ENCODE data around the gene PACS1. TPM values are rescaled to one million over a fixed set of nuclear protein-coding genes. Genes with fewer than 3 reads are reported as not detected.

Gene PACS1
- total and polyA plus RNA-seq, 2 donors (not counting 1 experiment from before 2014, with no cell fraction given) = 25.9 to 28.5 TPM

DNA sequence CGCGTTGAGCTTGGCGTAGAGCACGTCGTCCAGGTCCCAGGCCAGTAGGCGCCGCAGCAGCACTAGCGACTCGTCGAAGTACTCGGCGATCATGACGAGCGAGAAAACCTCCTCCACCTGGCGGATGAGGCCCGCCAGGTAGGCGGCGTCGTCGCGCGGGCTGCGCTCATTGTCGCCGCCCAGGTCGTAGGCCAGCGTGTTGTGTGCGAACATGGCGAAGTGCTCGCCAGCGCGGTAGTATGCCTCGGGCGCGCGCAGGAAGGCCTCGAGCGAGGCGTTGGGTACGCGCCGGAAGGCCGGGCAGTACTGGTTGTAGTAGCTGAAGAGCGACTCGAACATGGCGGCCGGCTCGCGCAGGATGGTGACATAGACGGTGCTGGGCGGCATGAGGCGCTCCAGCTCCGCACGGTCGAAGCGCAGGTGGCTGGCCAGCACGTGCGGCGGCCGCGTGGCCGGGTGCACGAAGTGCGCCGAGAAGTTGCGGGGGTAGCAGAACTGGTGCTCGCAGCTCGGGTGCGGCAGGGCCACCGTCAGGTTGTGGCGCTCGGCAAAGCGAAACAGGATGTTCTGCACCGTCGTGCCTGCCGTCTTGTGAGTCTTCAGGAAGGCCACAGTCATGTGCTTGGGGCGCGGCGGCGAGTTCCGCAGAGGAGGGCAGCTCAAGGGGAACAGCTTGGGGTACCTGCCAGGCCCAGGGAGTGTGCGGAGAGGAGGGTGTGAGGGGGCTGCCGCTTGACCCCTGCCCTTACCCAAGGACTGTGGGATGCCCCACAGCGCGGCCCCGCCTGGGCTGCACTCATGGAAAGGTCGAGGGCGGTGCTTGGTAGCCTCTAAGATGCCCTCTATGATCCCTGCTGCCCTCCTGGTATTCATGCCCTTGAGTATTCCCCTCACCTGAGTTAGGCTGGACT lies 26.8 kb upstream of the PACS1 start:
- no peak overlapping the region for H2AFZ ChIP-seq (ENCODE audit: low read length)
- TF ChIP-seq, protein P1, sequence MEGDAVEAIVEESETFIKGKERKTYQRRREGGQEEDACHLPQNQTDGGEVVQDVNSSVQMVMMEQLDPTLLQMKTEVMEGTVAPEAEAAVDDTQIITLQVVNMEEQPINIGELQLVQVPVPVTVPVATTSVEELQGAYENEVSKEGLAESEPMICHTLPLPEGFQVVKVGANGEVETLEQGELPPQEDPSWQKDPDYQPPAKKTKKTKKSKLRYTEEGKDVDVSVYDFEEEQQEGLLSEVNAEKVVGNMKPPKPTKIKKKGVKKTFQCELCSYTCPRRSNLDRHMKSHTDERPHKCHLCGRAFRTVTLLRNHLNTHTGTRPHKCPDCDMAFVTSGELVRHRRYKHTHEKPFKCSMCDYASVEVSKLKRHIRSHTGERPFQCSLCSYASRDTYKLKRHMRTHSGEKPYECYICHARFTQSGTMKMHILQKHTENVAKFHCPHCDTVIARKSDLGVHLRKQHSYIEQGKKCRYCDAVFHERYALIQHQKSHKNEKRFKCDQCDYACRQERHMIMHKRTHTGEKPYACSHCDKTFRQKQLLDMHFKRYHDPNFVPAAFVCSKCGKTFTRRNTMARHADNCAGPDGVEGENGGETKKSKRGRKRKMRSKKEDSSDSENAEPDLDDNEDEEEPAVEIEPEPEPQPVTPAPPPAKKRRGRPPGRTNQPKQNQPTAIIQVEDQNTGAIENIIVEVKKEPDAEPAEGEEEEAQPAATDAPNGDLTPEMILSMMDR (conservative IDR thresholded peaks at IDR 0.05 in 1 of 2, IDR thresholded peaks at IDR 0.05 in 1 of 2; ENCODE audit: low read depth in 1 of 2, low read length in 2 of 2) = no peak
- TF ChIP-seq EZH2 (IDR thresholded peaks at IDR 0.05; ENCODE audit: low read length, missing control alignments) = no peak

DNA sequence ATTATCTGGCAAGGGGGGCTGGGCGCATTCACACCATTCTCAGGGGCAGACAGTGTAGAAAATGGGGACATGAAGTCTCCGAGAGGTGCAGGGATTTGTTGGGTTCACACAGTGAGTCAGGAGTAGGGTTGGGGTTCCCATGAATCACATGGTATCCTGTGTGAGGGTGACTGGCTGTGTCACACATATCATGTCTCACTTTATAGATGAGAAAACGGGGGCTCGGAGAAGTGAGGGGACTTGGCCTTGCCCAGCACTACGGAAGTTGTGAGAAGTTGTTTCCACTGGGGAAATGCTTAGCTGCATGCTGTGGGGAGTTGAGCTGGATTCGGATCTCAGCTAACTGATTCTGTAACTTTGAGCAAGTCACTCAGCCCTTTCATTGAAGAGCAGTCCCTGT lies 25.3 kb upstream of the PACS1 start:
- H3K79me2 ChIP-seq (ENCODE audit: control insufficient read depth, insufficient read depth, low read length) = no peaks in the 10 kb centered on the region
- peaks cover 27% of the 10 kb centered on the region for H3K27me3 ChIP-seq (ENCODE audit: control insufficient read depth, insufficient read depth, low read length)
- H2AFZ ChIP-seq (ENCODE audit: low read length) = no peak overlapping the region

More for the DNA sequence above, 26.8 kb upstream of the PACS1 start:
- Histone ChIP-seq H4K20me1 (ENCODE audit: control insufficient read depth, extremely low read depth, insufficient read depth, low read length) (no peaks in the 10 kb centered on the region), H3K9me3 (ENCODE audit: control insufficient read depth, insufficient read depth, low read depth, low read length) (no peaks in the 10 kb centered on the region), H3K4me1 (ENCODE audit: control insufficient read depth, extremely low read depth, insufficient read depth, low read length) (no peaks in the 10 kb centered on the region), H3K27me3 (ENCODE audit: control insufficient read depth, insufficient read depth, low read length) (peaks cover 34% of the 10 kb centered on the region), H3K9ac (ENCODE audit: insufficient read depth, low read length) (no peak overlapping the region), H3K27ac (ENCODE audit: insufficient read depth, low read length) (no peak overlapping the region), H3K4me2 (ENCODE audit: extremely low read depth, insufficient read depth, low read length) (no peak overlapping the region), H3K4me3 (replicated peaks in 1 of 4; ENCODE audit: control extremely low read depth in 1 of 4, insufficient read depth in 1 of 4, low read depth in 3 of 4, low read length in 4 of 4) (no peak overlapping the region), H3K36me3 (ENCODE audit: control insufficient read depth, insufficient read depth, low read length) (no peaks in the 10 kb centered on the region), H3K79me2 (ENCODE audit: control insufficient read depth, insufficient read depth, low read length) (no peaks in the 10 kb centered on the region)
- no peak for DNase-seq (ENCODE audit: low read depth in 2 of 2)

DNA sequence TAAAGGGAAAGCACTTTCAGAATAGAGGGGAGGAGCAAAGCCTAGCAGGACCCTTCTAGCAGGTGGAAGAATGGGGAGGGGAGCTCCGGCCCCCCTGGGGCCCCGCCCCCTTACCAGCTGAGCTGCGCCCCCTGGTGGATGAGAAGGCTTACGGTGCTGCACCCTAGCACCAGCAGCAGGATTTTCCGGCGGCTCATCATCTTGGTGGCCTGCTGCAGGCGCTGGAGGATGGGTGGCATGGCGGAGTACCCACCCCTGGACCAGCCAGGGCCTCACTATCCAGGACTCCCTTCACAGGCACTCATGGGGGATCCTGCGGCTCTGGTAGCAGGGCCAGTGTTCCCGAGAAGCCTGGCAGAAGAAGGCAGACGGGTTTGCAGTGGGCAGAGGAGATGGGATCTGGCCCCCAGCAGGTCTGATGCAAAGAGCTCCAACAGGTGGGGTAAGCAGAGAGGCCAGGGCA lies 24.9 kb upstream of the PACS1 start:
- H3K4me2 ChIP-seq (ENCODE audit: extremely low read depth, insufficient read depth, low read length) = peak overlapping the region; percentile 23
- TF ChIP-seq EZH2 (IDR thresholded peaks at IDR 0.05; ENCODE audit: low read length, missing control alignments) = no peak
- TF ChIP-seq, protein P1 (conservative IDR thresholded peaks at IDR 0.05 in 1 of 2, IDR thresholded peaks at IDR 0.05 in 1 of 2; ENCODE audit: low read depth in 1 of 2, low read length in 2 of 2) = peak; percentile 88 to 91
- peak; percentile 61 to 74 for DNase-seq (ENCODE audit: low read depth in 2 of 2)
- no peaks in the 10 kb centered on the region for H3K79me2 ChIP-seq (ENCODE audit: control insufficient read depth, insufficient read depth, low read length)
- H3K9ac ChIP-seq (ENCODE audit: insufficient read depth, low read length) = no peak overlapping the region
- H3K36me3 ChIP-seq (ENCODE audit: control insufficient read depth, insufficient read depth, low read length) = no peaks in the 10 kb centered on the region
- H3K27me3 ChIP-seq (ENCODE audit: control insufficient read depth, insufficient read depth, low read length) = peaks cover 27% of the 10 kb centered on the region
- no peak overlapping the region for H3K4me3 ChIP-seq (replicated peaks in 1 of 4; ENCODE audit: control extremely low read depth in 1 of 4, insufficient read depth in 1 of 4, low read depth in 3 of 4, low read length in 4 of 4)
- H3K9me3 ChIP-seq (ENCODE audit: control insufficient read depth, insufficient read depth, low read depth, low read length) = no peaks in the 10 kb centered on the region
- H3K27ac ChIP-seq (ENCODE audit: insufficient read depth, low read length) = no peak overlapping the region
- no peaks in the 10 kb centered on the region for H3K4me1 ChIP-seq (ENCODE audit: control insufficient read depth, extremely low read depth, insufficient read depth, low read length)
- H4K20me1 ChIP-seq (ENCODE audit: control insufficient read depth, extremely low read depth, insufficient read depth, low read length) = no peaks in the 10 kb centered on the region
- no peak overlapping the region for H2AFZ ChIP-seq (ENCODE audit: low read length)

More for the DNA sequence above, 25.3 kb upstream of the PACS1 start:
- Histone ChIP-seq H3K9ac (ENCODE audit: insufficient read depth, low read length) (no peak overlapping the region), H4K20me1 (ENCODE audit: control insufficient read depth, extremely low read depth, insufficient read depth, low read length) (no peaks in the 10 kb centered on the region), H3K27ac (ENCODE audit: insufficient read depth, low read length) (no peak overlapping the region), H3K4me3 (replicated peaks in 1 of 4; ENCODE audit: control extremely low read depth in 1 of 4, insufficient read depth in 1 of 4, low read depth in 3 of 4, low read length in 4 of 4) (no peak overlapping the region), H3K4me2 (ENCODE audit: extremely low read depth, insufficient read depth, low read length) (peak overlapping the region; percentile 23), H3K4me1 (ENCODE audit: control insufficient read depth, extremely low read depth, insufficient read depth, low read length) (no peaks in the 10 kb centered on the region), H3K9me3 (ENCODE audit: control insufficient read depth, insufficient read depth, low read depth, low read length) (no peaks in the 10 kb centered on the region), H3K36me3 (ENCODE audit: control insufficient read depth, insufficient read depth, low read length) (no peaks in the 10 kb centered on the region)
- TF ChIP-seq EZH2 (IDR thresholded peaks at IDR 0.05; ENCODE audit: low read length, missing control alignments) = no peak
- TF ChIP-seq, protein P1 (conservative IDR thresholded peaks at IDR 0.05 in 1 of 2, IDR thresholded peaks at IDR 0.05 in 1 of 2; ENCODE audit: low read depth in 1 of 2, low read length in 2 of 2) = no peak
- no peak for DNase-seq (ENCODE audit: low read depth in 2 of 2)

Measured in fibroblast of lung (primary cell).